ENCODE data around the gene TNFRSF25. TPM values are rescaled to one million over a fixed set of nuclear protein-coding genes. Genes with fewer than 3 reads are reported as not detected.
A peak's percentile ranks its signal among the peaks of the same experiment; 100 is the strongest.
"Not testable (repeated sequence)": the region's sequence is repeated elsewhere in the genome, so short reads cannot be mapped to it uniquely, and the experiment has no call there.

The TNFRSF25 gene
- polyA plus RNA-seq, 1 donor: 55.2 TPM

- not testable (repeated sequence) for H3K27ac ChIP-seq (ENCODE audit: low read length); DNase-seq; H3K4me3 ChIP-seq (ENCODE audit: low read length)
- Histone ChIP-seq H3K9me3 (ENCODE audit: control insufficient read depth, low read depth, low read length) (peaks cover 17% of the 10 kb centered on the region), H3K36me3 (ENCODE audit: control insufficient read depth, insufficient read depth, low read length) (peaks cover 30% of the 10 kb centered on the region), H3K4me1 (ENCODE audit: control insufficient read depth, insufficient read depth, low read length) (peaks cover 19% of the 10 kb centered on the region), H3K27me3 (ENCODE audit: control insufficient read depth, insufficient read depth, low read length) (peaks cover 49% of the 10 kb centered on the region)
- no CpG with 5 or more reads among the region's 85 CpGs for WGBS (ENCODE audit: insufficient coverage, low lambda C conversion rate)
Observed at GRCh38 chr1:6453895-6454855, 11.8 kb downstream of the TNFRSF25 start.

GRCh38 chr1:6450943-6451373 lies 15.0 kb downstream of the TNFRSF25 start:
- peak overlapping the region; percentile 98 for H3K27ac ChIP-seq (ENCODE audit: low read length)
- H3K4me1 ChIP-seq (ENCODE audit: control insufficient read depth, insufficient read depth, low read length): peaks cover 22% of the 10 kb centered on the region
- peaks cover 16% of the 10 kb centered on the region for H3K36me3 ChIP-seq (ENCODE audit: control insufficient read depth, insufficient read depth, low read length)
- peaks cover 23% of the 10 kb centered on the region for H3K9me3 ChIP-seq (ENCODE audit: control insufficient read depth, low read depth, low read length)
- H3K27me3 ChIP-seq (ENCODE audit: control insufficient read depth, insufficient read depth, low read length): peaks cover 61% of the 10 kb centered on the region
- H3K4me3 ChIP-seq (ENCODE audit: low read length): peak overlapping the region; percentile 63
- WGBS (ENCODE audit: insufficient coverage, low lambda C conversion rate): no CpG with 5 or more reads among the region's 6 CpGs
- peak; percentile 96 to 99 for DNase-seq

GRCh38 chr1:6450486-6450885 lies 15.5 kb downstream of the TNFRSF25 start:
- Histone ChIP-seq H3K9me3 (ENCODE audit: control insufficient read depth, low read depth, low read length) (peaks cover 21% of the 10 kb centered on the region), H3K36me3 (ENCODE audit: control insufficient read depth, insufficient read depth, low read length) (peaks cover 13% of the 10 kb centered on the region), H3K27ac (ENCODE audit: low read length) (peak overlapping the region; percentile 98), H3K4me1 (ENCODE audit: control insufficient read depth, insufficient read depth, low read length) (peaks cover 25% of the 10 kb centered on the region), H3K27me3 (ENCODE audit: control insufficient read depth, insufficient read depth, low read length) (peaks cover 60% of the 10 kb centered on the region), H3K4me3 (ENCODE audit: low read length) (peak overlapping the region; percentile 63)
- no CpG with 5 or more reads among the region's 10 CpGs for WGBS (ENCODE audit: insufficient coverage, low lambda C conversion rate)
- not testable (repeated sequence) for DNase-seq

- H3K27ac ChIP-seq (ENCODE audit: low read length): peak overlapping the region; percentile 98
Observed at GRCh38 chr1:6450005-6450450, 15.9 kb downstream of the TNFRSF25 start.

GRCh38 chr1:6448749-6449631 lies 17.0 kb downstream of the TNFRSF25 start:
- peak overlapping the region; percentile 84 for H3K4me3 ChIP-seq (ENCODE audit: low read length)
- DNase-seq: peak in 1 of 2 donors; percentile 82
- peaks cover 31% of the 10 kb centered on the region for H3K4me1 ChIP-seq (ENCODE audit: control insufficient read depth, insufficient read depth, low read length)
- peaks cover 13% of the 10 kb centered on the region for H3K9me3 ChIP-seq (ENCODE audit: control insufficient read depth, low read depth, low read length)
- peaks cover 53% of the 10 kb centered on the region for H3K27me3 ChIP-seq (ENCODE audit: control insufficient read depth, insufficient read depth, low read length)
- H3K36me3 ChIP-seq (ENCODE audit: control insufficient read depth, insufficient read depth, low read length): peaks cover 9% of the 10 kb centered on the region
- peak overlapping the region; percentile 98 for H3K27ac ChIP-seq (ENCODE audit: low read length)
- no CpG with 5 or more reads among the region's 66 CpGs for WGBS (ENCODE audit: insufficient coverage, low lambda C conversion rate)

More at GRCh38 chr1:6450005-6450450, 15.9 kb downstream of the TNFRSF25 start:
- peak in 1 of 2 donors; percentile 72 for DNase-seq
- peak overlapping the region; percentile 63 for H3K4me3 ChIP-seq (ENCODE audit: low read length)
- H3K27me3 ChIP-seq (ENCODE audit: control insufficient read depth, insufficient read depth, low read length): peaks cover 59% of the 10 kb centered on the region
- no CpG with 5 or more reads among the region's 7 CpGs for WGBS (ENCODE audit: insufficient coverage, low lambda C conversion rate)
- H3K9me3 ChIP-seq (ENCODE audit: control insufficient read depth, low read depth, low read length): peaks cover 19% of the 10 kb centered on the region
- peaks cover 12% of the 10 kb centered on the region for H3K36me3 ChIP-seq (ENCODE audit: control insufficient read depth, insufficient read depth, low read length)
- peaks cover 28% of the 10 kb centered on the region for H3K4me1 ChIP-seq (ENCODE audit: control insufficient read depth, insufficient read depth, low read length)

- H3K4me3 ChIP-seq (ENCODE audit: low read length): peak overlapping the region; percentile 84
Observed at GRCh38 chr1:6447818-6448748, 17.9 kb downstream of the TNFRSF25 start.

GRCh38 chr1:6447016-6447817 lies 18.8 kb downstream of the TNFRSF25 start:
- peaks cover 42% of the 10 kb centered on the region for H3K27me3 ChIP-seq (ENCODE audit: control insufficient read depth, insufficient read depth, low read length)
- no CpG with 5 or more reads among the region's 67 CpGs for WGBS (ENCODE audit: insufficient coverage, low lambda C conversion rate)

More at GRCh38 chr1:6447818-6448748, 17.9 kb downstream of the TNFRSF25 start:
- H3K4me1 ChIP-seq (ENCODE audit: control insufficient read depth, insufficient read depth, low read length): peaks cover 31% of the 10 kb centered on the region
- WGBS (ENCODE audit: insufficient coverage, low lambda C conversion rate): no CpG with 5 or more reads among the region's 68 CpGs
- peaks cover 11% of the 10 kb centered on the region for H3K9me3 ChIP-seq (ENCODE audit: control insufficient read depth, low read depth, low read length)
- H3K36me3 ChIP-seq (ENCODE audit: control insufficient read depth, insufficient read depth, low read length): peaks cover 9% of the 10 kb centered on the region
- peak; percentile 77 to 87 for DNase-seq
- H3K27ac ChIP-seq (ENCODE audit: low read length): peak overlapping the region; percentile 98
- H3K27me3 ChIP-seq (ENCODE audit: control insufficient read depth, insufficient read depth, low read length): peaks cover 45% of the 10 kb centered on the region

DNA sequence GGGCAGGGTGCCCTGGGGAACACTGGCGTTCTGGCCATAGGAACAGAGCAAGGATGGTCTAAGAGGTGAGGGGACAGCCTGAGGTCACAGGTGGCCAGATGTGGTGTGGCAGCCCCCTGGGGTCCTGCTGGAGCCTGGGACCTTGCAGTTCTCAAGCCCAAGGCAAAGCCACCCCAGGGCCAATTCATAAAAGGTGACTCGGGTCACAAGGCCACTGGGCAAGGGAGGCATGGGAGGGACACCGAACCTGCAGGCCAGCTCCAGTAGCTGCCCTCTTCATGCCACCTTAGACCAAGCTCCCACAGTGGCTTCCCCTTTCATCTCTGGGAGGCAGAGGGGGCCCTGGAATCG lies 19.3 kb downstream of the TNFRSF25 start:
- no peak for DNase-seq
- peak overlapping the region; percentile 84 for H3K4me3 ChIP-seq (ENCODE audit: low read length)
- H3K27ac ChIP-seq (ENCODE audit: low read length): peak overlapping the region; percentile 98
- peaks cover 40% of the 10 kb centered on the region for H3K27me3 ChIP-seq (ENCODE audit: control insufficient read depth, insufficient read depth, low read length)
- H3K9me3 ChIP-seq (ENCODE audit: control insufficient read depth, low read depth, low read length): peaks cover 8% of the 10 kb centered on the region
- peaks cover 21% of the 10 kb centered on the region for H3K4me1 ChIP-seq (ENCODE audit: control insufficient read depth, insufficient read depth, low read length)
- peaks cover 1% of the 10 kb centered on the region for H3K36me3 ChIP-seq (ENCODE audit: control insufficient read depth, insufficient read depth, low read length)
- WGBS (ENCODE audit: insufficient coverage, low lambda C conversion rate): no CpG with 5 or more reads among the region's 4 CpGs

More at GRCh38 chr1:6447016-6447817, 18.8 kb downstream of the TNFRSF25 start:
- Histone ChIP-seq H3K36me3 (ENCODE audit: control insufficient read depth, insufficient read depth, low read length) (peaks cover 4% of the 10 kb centered on the region), H3K9me3 (ENCODE audit: control insufficient read depth, low read depth, low read length) (peaks cover 11% of the 10 kb centered on the region), H3K4me3 (ENCODE audit: low read length) (peak overlapping the region; percentile 84), H3K27ac (ENCODE audit: low read length) (peak overlapping the region; percentile 98), H3K4me1 (ENCODE audit: control insufficient read depth, insufficient read depth, low read length) (peaks cover 24% of the 10 kb centered on the region)
- DNase-seq: no peak

- H3K27ac ChIP-seq (ENCODE audit: low read length); H3K4me3 ChIP-seq (ENCODE audit: low read length); DNase-seq; H3K36me3 ChIP-seq (ENCODE audit: control insufficient read depth, insufficient read depth, low read length); H3K9me3 ChIP-seq (ENCODE audit: control insufficient read depth, low read depth, low read length): not testable (repeated sequence)
- peaks cover 38% of the 10 kb centered on the region for H3K27me3 ChIP-seq (ENCODE audit: control insufficient read depth, insufficient read depth, low read length)
- no CpG with 5 or more reads among the region's 4 CpGs for WGBS (ENCODE audit: insufficient coverage, low lambda C conversion rate)
- peaks cover 19% of the 10 kb centered on the region for H3K4me1 ChIP-seq (ENCODE audit: control insufficient read depth, insufficient read depth, low read length)
Observed at GRCh38 chr1:6445929-6446328, 20.0 kb downstream of the TNFRSF25 start.

Data from large intestine (tissue), 3 donors.